ENCODE data around the gene FRAS1.

The FRAS1 gene

GRCh38 chr4:78558410-78558809 lies 501.3 kb downstream of the FRAS1 start:
- DNase-seq = no peak

GRCh38 chr4:78560296-78560963 lies 503.3 kb downstream of the FRAS1 start:
- DNase-seq = no peak

GRCh38 chr4:78561677-78562076 lies 504.6 kb downstream of the FRAS1 start:
- no peak for DNase-seq

- DNase-seq = no peak
Observed at GRCh38 chr4:78562687-78563086, 505.6 kb downstream of the FRAS1 start.

GRCh38 chr4:78565971-78566372 lies 508.8 kb downstream of the FRAS1 start:
- no peak for DNase-seq

GRCh38 chr4:78566834-78567499 lies 509.8 kb downstream of the FRAS1 start:
- DNase-seq = no peak

GRCh38 chr4:78567500-78568060 lies 510.5 kb downstream of the FRAS1 start:
- no peak for DNase-seq

GRCh38 chr4:78568640-78569305 lies 511.6 kb downstream of the FRAS1 start:
- no peak for DNase-seq

GRCh38 chr4:78569306-78569821 lies 512.2 kb downstream of the FRAS1 start:
- no peak for DNase-seq

GRCh38 chr4:78570117-78570516 lies 513.0 kb downstream of the FRAS1 start:
- no peak for DNase-seq

- no peak for DNase-seq
Observed at GRCh38 chr4:78571804-78572203, 514.7 kb downstream of the FRAS1 start.

GRCh38 chr4:78578674-78579425 lies 521.7 kb downstream of the FRAS1 start:
- no peak for DNase-seq

GRCh38 chr4:78581618-78582017 lies 524.5 kb downstream of the FRAS1 start:
- DNase-seq = no peak

- no peak for DNase-seq
Observed at GRCh38 chr4:78584863-78585547, 527.9 kb downstream of the FRAS1 start.

GRCh38 chr4:78585633-78586032 lies 528.5 kb downstream of the FRAS1 start:
- no peak for DNase-seq

GRCh38 chr4:78588894-78589545 lies 531.9 kb downstream of the FRAS1 start:
- no peak for DNase-seq

- DNase-seq = no peak
Observed at GRCh38 chr4:78591404-78591803, 534.3 kb downstream of the FRAS1 start.

GRCh38 chr4:78592088-78592783 lies 535.1 kb downstream of the FRAS1 start:
- DNase-seq = no peak
